Measurements from ENCODE around the gene BRIX1. TPM values are rescaled to one million over a fixed set of nuclear protein-coding genes. Genes with fewer than 3 reads are reported as not detected.
A peak's percentile ranks its signal among the peaks of the same experiment; 100 is the strongest.
"Not testable (repeated sequence)": the region's sequence is repeated elsewhere in the genome, so short reads cannot be mapped to it uniquely, and the experiment has no call there.

BRIX1 gene
- total RNA-seq, 1 experiment from 2014 or later, result 96.5 TPM

DNA sequence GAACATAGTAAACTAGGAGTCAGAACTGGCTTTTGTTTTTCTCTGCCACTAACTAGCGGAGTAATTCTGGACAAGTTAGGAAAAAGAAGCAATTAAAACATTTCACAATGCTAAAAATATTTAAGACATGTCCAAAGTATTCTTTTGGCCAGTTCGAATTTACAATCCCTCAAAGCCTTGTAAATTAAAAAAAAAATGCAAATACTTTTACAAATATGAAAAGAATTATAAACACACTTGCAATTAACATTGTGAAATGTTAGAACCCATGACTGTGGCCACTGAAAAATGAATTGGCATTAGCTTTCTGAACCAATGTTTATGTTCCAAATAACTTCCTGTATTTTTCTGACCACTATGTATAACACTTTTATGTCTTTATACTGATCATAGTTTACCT, 2.4 kb upstream of the BRIX1 start:
- no peak for DNase-seq (ENCODE audit: extremely low read depth, low read depth)

DNA sequence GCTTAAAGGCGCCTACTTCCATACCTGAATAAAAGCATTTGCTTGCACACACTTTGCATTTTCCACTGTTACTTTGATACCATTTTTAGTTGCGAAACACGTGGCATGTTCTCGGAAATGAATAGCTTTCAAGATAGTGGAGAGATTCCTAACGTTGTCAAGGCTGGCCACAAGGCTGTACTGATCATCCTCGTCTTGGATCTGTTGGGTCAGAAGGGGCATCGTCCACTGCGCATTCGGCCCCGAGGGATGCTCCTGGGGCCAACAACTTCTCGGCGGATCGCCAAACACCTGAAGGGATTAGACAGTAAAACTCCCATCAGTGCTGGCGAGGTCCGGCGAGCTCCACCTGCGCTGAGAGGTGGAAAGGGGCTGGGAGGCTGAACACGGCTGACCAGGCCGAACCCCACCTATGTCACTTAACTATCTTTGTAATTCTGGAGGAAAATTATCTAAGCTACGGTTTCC, 806 bp upstream of the BRIX1 start:
- DNase-seq (ENCODE audit: extremely low read depth, low read depth), result peak; percentile 12

DNA sequence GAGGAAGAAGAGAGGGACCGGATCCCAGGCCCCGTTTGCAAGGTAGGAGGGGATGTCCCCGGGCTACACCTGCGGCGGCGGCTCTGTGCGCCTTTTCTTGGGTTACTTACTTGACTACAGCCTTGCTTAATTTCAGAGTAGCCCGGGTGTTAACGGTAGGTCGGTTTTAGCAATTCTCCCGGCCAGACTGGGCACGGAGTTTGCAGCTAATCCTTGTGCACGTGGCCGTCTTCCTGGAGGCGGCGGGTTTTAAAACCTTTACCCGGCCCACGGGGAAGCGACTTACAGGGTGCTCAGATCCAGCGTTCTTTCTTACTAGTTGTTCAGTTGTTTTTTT, 313 bp downstream of the BRIX1 start:
- no peak for DNase-seq (ENCODE audit: extremely low read depth, low read depth)

DNA sequence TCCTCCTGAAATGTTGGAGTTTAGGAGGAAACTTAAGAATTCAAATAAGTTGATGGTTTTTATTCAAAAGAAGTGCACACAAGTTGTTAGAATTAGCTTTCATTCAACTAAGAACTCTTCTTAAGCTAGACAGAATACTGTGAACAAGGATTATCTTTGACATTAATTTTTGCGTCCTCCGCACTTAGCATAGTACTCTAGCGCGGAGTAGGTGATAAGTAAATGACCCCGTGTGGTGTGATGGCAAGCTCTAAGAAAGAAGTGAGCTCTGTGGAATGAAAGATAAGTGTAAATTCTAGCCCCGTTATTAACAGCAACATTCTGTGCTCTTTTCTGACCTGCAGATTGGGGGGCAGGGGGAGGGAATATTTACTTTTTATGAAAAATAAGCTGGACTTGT, 1.0 kb downstream of the BRIX1 start:
- DNase-seq (ENCODE audit: extremely low read depth, low read depth), result no peak

DNA sequence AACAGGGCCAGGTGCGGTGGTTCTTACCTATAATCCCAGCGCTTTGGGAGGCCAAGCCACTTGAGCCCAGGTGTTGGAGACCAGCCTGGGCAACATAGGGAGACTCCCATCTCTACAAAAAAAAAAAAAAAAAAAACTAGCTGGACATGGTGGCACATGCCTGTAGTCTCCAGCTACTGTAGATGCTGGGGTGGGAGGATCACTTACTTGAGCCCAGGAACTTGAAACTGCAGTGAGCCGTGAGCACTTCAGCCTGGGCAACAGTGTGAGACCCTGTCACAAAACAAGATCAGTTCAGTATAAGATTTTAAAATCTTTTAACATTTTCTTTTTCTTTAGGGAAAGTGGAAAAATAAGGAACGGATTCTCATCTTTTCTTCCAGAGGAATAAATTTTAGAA, 2.5 kb downstream of the BRIX1 start:
- DNase-seq (ENCODE audit: extremely low read depth, low read depth), result no peak

DNA sequence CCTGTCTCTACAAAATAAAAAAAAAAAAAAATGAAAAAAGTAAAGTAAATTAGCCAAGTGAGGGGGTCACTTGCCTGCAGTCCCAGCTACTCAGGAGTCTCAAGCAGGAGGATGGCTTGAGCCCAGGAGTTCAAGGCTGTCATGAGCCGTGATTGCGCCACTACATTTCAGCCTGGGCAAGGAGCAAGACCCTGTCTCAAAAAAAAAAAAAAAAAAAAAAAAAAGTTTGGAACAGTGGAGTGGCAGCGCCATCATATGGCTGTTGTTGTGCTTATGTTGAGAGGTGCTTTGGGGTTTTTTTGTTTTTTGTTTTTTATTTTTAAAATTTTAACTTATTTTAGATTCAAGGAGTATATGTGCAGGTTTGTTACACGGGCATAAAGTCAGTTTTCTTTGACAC, 3.6 kb downstream of the BRIX1 start:
- no peak for DNase-seq (ENCODE audit: extremely low read depth, low read depth)

DNA sequence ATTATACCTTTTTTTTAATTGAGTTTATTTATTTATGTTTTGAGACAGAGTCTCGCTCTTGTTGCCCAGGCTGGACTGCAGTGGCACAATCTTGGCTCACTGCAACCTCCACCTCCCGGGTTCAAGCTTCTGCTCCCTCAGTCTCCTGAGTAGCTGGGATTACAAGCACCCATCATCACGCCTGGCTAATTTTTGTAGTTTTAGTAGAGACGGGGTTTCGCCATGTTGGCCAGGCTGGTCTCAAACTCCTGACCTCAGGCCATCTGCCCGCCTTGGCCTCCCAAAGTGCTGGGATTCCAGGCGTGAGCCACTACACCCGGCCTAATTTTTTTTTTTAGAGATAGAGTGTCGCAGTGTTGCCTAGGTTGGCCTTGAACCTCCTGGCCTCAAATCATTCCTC, 7.7 kb downstream of the BRIX1 start:
- DNase-seq (ENCODE audit: extremely low read depth, low read depth), result not testable (repeated sequence)

DNA sequence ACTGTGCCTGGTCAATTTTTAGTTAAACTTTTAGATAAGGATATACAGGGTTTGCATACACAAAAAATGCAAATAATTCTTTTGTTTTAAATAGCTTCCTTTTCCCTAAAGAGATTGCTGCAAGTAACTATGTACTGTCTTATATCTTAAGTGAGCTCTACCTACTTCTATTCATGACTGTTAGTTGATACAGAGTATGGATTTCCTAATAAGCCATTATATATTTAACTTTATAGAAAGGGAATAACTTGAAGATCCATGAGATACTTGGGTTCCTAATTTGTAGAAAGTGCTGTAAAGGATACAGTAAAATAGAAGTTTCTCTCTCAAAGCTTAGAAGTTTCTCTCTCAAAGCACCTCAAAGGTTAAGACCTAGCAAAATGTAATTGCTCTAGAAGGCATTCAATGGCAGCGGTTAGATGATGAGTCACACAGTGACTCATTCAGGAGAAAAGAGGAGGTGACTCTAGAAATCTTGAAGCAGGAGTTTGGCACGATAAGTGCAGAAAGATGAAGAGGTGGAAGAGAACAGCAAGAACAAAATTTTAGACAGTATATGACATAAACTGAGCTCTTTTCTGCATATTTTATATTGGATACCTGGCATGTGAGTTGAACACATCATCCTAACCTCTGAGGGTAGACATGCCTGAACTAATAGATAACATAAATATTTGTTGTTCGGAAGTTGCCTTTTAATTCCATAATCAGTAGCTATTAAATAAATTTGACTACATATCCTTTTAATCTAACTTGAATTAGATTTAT, 8.4 kb downstream of the BRIX1 start:
- peak; percentile 57 for DNase-seq (ENCODE audit: extremely low read depth, low read depth)

DNA sequence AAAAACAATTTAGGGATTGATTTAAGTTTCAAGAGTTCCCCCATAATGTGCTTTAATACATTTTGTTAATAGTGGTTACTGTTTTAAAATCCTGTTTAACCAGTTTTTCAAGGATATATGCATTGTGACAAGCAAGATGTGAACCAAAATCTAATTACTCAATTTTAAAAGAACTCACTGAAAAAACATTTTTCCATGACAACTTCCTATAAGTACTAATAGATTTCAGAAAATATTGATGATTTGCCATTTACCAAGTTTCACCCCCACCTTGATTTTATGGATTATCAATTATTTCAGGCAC, 8.9 kb downstream of the BRIX1 start:
- no peak for DNase-seq (ENCODE audit: extremely low read depth, low read depth)

DNA sequence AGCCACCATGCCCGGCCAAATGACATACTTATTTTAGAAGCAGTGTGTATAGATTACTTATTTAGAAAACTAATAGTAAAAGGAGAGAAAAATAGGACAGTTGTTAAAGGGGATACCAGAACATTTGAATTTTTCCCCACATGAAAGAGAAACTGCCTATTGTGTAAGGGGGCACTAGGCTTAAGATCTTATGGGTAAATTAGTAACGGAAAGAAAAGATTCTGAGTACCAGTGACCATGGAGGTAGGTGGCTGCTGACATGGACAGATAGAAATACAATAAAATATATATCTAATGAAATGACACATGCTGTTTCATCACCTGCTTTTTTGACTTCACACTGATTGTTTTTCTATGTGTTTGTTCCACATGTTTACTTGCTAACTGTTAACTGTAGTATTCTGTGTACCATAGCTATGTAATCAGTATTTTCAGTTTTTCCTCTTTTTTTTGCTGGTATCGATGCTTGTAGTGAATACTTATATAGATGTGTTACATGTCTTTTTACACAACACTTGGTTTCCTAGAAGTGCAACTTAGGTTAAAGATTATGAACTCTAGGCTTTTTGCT, 10.9 kb downstream of the BRIX1 start:
- no peak for DNase-seq (ENCODE audit: extremely low read depth, low read depth)

DNA sequence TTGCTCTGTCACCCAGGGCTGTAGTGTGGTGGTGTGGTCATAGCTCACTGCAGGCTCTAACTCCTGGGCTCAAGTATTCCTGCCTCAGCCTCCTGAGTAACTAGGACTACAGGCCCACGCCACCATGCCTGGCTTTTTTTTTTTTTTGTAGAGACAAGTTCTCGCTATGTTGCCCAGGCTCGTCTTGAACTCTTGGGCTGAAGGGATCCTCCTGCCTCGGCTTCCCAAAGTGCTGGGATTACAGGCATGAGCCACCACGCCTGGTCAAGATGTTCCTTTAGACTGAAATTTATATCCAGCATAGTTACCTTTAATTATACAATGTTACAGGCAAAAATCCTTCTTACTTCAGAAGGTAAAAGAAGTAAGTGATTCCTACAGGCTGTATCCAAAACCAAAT, 12.3 kb downstream of the BRIX1 start:
- DNase-seq (ENCODE audit: extremely low read depth, low read depth), result no peak

DNA sequence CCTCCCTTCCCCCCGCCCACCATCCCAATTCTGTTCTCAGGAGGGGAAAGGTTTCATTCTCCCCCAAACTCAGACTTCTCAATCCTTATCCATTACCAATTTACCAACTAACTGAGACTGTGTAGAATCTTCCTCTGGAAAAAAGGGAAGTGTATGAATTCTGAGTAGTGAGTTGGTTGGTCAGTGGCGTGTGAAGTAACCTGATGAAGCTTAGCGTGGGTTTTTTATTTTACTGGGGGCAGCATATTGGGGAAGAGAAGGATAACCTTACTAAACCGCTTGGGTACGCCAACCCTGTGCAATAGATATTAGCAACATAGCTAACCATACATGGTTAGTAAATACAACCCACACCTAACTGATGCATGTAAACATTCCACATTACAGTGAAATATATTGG, 12.8 kb downstream of the BRIX1 start:
- DNase-seq (ENCODE audit: extremely low read depth, low read depth), result no peak

DNA sequence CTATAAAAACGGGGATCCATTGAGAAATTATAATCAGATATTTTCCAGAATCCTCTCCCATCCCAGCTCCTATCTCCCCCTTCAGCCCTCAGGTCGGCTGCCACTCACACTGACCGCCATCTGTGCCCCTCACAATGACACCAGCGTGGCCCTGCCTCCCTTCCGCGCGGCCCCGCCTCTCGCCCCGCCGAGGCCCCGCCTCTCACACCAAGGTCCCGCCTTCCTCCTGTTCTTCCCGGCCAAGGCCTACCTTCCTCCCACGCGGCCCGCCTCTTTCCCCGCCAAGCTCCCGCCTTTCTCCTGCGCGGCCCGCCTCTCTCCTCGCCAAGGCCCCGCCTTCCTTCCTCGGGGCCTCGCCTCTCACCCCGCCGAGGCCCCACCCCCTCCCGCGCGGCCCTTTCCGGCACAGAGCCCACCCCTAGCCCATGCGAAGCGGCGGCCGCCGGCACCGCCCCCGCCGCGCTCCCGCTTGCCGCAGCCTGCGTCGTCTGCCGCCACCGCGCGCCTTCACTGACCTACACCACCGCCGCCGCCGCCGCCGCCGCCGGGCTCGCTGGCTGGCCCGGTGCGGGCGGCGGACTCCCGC, 13.7 kb downstream of the BRIX1 start, which contains the start of gene DNAJC21:
TSS of gene DNAJC21 (plus strand) at position 426 of the 586 bp plus-strand sequence. CDS start 261 bp downstream, outside the sequence.
- DNase-seq (ENCODE audit: extremely low read depth, low read depth), result peak; percentile 97

DNA sequence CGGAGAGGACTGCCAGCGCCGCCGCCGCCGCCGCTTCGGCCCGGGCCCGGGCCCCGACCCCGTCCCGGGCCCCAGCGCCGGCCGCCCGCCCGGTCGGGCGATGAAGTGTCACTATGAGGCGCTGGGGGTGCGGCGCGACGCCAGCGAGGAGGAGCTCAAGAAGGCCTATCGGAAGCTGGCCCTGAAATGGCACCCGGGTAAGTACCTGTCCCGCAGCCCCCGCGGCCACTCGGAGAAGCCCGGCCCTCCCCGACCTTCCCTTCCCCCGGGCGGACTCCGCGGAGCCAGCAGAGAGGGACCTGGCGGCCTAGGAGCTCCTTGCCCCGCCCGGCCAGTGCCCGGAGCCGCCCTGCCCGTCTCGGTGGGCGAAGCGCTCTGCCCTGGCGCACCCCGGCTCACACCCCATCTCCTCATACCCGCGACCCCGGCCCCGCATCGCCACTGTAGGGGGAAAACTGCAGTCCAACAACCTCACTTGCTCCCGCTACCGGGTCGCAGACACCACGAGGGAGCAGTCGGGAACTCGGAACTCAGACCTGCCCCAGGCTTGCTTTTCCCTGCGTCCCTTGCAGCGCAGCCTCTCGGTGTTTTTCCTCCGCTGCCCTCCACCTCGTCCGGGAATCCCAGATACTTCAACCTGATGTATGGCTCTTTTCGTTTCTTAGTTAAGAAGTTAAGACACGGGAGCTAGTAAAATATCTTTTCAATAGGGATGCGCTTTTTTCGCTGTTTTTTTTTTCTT, 14.4 kb downstream of the BRIX1 start:
- DNase-seq (ENCODE audit: extremely low read depth, low read depth), result peak; percentile 69

DNA sequence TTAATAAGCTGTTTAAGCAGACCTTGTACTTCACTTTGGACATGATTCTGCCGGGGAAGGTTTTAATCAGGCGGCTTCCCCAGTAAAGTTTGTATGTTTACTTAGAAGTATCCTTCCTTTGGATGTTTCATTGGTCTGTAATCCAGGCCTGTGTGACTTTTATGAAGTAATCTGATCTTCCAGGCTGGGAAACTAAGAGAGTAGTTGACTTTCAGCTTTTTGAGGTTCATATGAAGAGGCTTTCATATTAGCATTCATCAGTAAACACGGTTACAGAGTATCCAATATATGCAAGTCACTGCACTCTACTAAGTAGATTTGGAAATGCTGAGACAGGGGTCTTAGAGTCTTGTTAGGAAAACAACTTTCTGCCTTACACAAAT, 14.9 kb downstream of the BRIX1 start:
- DNase-seq (ENCODE audit: extremely low read depth, low read depth), result no peak

DNA sequence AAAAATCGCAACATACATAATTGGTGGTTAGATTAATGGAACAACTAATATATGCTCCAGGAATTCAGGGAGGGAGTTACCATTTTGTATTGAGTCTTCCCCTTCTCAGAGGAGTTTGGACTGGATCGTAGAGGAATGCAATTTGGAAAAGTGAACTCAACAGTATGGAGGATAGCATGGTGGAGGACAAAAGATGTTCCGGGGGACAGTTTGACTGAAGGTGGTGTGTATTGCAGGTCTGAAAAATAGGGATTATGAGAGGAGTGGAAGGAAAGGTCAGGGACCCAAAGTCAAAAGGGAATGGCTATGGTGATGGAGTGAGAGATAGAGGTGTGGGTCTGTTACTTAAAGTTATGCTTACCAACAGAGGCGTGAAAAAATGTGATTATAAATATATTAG, 15.4 kb downstream of the BRIX1 start:
- no peak for DNase-seq (ENCODE audit: extremely low read depth, low read depth)

DNA sequence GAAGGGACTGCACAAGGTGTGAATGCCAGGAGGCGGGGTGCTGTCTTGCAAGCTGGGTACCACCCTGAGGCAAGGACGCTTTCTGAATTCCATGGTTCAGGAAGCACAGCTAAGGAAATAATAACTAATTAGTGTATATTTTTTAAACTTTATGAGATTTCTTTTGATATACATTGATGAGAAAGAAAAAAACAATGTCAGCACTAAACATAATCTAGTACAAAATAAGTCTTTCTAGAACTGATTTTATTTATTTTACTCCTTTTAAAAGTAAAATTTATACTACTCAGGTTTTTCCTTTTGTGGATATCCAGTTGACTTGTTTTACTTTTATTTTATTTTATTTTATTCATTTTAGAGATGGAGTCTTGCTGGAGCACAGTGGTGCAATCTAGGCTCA, 17.4 kb downstream of the BRIX1 start:
- no peak for DNase-seq (ENCODE audit: extremely low read depth, low read depth)

DNA sequence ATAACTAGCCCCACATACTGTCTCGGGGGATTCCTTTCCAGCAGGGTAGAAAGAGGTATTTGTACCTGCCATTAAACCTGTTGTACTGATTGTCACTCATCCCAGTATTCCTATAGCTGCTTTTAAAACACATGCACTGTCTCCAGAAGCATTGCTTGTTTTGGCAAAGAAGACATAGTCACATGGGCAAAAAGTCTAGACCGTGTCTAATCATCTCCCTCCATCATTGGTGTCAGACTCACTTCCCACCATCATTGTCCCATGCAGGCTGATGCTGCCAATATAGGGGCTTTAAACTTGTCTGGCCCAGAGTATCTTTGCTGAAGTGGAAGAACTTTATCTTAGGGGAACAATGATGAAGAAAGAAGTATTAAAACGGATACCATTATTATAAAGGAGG, 26.4 kb downstream of the BRIX1 start:
- DNase-seq (ENCODE audit: extremely low read depth, low read depth), result no peak

DNA sequence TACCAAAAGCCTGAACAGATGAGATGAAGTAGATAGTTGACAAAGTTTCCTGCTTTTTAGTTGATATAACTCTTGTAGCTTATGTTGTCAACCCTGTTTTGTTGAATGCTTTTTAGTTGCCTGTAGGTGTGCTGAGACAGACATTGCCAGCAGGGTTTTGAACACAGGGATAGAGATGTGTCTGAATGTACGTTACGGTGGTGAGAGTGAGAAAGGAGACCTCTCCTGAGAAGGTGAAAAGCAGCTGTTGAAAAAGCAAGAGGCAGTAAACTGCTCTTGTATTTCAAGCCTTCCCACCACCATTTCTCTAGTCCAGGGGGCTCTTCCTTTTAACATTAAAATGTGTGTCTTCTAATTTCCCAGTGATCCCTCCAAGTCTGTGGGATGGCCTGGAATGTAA, 28.5 kb downstream of the BRIX1 start:
- DNase-seq (ENCODE audit: extremely low read depth, low read depth), result no peak

DNA sequence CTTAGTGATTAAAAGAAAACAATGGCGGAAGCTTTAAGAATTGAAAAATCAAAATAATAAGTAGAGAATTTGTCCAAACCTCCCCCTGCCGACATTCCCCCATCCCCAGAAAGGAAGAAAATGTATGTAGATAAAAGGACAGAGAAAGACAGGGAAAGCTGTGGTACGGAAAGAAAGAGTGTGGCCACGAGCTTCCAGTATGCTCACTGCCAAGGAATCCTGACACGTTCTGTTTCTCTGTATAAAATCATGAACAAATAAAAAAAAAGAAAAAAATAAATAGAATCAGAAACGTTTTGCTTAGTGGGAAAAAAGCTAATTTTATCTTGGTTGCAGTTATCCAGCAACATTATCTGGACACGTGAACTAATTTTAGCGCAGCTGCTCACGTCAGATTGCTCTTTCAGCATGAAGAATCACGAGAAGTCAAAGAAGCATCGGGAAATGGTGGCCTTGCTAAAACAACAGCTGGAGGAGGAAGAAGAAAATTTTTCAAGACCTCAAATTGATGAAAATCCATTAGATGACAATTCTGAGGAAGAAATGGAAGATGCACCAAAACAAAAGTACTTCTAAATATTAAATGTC, 29.0 kb downstream of the BRIX1 start:
- DNase-seq (ENCODE audit: extremely low read depth, low read depth), result no peak

DNA sequence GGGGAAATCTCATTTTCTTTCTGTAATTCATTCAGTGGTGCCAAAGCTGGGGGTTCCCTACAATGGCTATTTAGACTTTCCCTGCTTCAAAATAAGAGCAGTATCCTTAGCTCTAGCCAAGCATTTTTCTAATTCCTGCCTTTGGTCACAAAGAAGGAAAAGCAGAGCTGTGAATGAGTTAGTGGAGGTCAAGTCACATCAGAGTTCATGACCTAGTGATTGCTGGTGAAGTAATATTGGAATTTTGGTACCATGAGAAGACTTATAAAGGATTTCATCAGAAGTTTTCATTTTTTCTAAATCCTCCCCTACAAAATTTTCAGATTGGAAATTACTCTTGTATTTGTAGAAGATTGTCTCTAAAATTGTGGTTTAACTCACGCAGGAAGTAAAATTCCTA, 41.8 kb downstream of the BRIX1 start:
- DNase-seq (ENCODE audit: extremely low read depth, low read depth), result no peak
